ENCODE measurements around the gene SRL.
"Not testable (repeated sequence)": the region's sequence is repeated elsewhere in the genome, so short reads cannot be mapped to it uniquely, and the experiment has no call there.

SRL gene

DNA sequence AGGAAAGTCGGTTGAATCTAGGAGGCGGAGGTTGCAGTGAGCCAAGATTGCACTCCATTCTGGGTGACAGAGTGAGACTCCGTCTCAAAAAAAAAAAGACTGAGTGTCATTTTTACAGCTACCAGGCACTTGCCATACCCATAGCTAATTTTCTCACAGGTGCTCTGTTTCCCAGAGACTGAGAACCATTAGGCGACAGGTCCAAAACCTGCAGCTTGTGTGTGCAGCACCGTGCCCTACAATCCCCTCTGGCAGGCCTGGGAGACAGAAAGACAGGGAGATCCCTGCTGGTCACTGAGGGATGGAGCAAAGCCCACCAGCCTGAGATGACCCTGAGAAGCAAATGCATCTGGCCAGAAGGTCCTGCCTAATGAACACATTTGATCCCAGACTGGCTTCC lies 28.2 kb upstream of the SRL start:
- H3K9me3 Mint-ChIP-seq = no peaks in the 10 kb centered on the region
- H3K4me3 Mint-ChIP-seq = no peak overlapping the region
- H3K27me3 Mint-ChIP-seq = peaks cover under 1% of the 10 kb centered on the region
- intact Hi-C loops (cut with micrococcal nuclease) = loop anchor here (5.0 kb wide), 2 partner anchors 37 to 57 kb away; no protein-coding TSS in a partner anchor
- peaks cover 18% of the 10 kb centered on the region for H3K4me1 Mint-ChIP-seq (ENCODE audit: low read depth)
- peaks cover 5% of the 10 kb centered on the region for H3K36me3 Mint-ChIP-seq (ENCODE audit: low read depth)
- no peak overlapping the region for H3K27ac Mint-ChIP-seq

DNA sequence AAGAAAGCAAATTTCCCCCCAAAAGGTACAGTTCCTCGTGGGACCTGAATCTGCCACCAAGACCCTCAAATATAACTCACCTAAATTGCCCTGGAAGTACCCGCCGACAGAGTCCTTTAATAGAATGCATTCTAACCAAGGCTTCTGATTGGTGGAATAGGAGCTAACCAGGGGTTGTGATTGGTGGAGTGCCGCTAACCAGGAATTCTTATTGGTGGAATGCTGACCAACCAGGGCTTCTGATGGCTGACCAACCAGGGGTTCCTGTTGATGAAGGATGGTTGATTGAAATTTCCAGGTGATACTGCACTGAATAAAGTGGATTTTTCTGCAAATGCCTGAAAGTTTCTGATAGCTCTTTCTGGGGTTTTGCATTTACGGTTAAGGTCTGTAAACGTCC lies 24.5 kb upstream of the SRL start:
- Mint-ChIP-seq H3K4me3 (no peak overlapping the region), H3K4me1 (ENCODE audit: low read depth) (peaks cover 23% of the 10 kb centered on the region), H3K9me3 (no peaks in the 10 kb centered on the region), H3K27me3 (no peaks in the 10 kb centered on the region), H3K36me3 (ENCODE audit: low read depth) (peaks cover 17% of the 10 kb centered on the region), H3K27ac (no peak overlapping the region)
- intact Hi-C loops (cut with micrococcal nuclease) = no loop called here

DNA sequence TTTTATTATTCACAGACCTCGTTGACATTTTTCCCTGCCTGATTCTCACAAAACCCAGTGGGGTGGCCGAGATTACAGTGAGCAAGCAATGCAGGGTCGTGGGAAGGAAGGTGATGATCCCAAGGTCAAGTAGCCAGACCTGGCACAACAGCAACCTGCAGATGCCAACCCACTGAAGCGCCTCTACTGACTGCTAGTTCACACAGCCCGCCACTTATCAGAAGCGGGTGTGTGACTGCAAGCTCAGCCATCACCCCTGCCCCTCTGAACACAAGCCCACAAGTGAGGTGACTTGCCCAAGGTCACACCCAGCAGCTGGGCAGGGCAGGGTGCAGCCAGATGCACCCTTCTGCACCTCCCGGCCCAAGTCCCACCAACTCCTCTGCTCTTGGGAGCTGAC lies 23.8 kb upstream of the SRL start:
- H3K27ac Mint-ChIP-seq = no peak overlapping the region

DNA sequence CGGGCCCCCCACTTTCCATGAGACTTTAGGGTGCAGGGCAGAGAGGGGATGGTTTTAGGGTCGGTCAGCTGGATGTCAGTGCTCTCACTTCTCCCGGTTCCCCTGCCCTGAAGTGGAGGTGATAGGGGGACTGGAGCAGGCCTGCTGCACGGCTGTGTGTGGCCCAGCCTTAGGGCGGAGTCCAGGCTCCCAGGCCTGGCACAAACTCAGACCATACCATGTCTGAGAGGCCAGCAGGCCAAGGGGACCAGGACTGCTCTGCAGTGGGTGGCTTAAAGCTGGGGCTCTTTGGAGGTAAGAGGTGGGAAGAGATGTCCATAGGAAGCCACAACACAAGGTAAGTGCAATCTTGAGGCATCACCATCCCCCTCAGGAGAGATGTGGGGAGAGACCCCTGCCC lies 22.7 kb upstream of the SRL start:
- H3K36me3 Mint-ChIP-seq (ENCODE audit: low read depth) = peaks cover 33% of the 10 kb centered on the region

More for the DNA sequence above, 23.8 kb upstream of the SRL start:
- Mint-ChIP-seq H3K9me3 (no peaks in the 10 kb centered on the region), H3K36me3 (ENCODE audit: low read depth) (peaks cover 22% of the 10 kb centered on the region), H3K27me3 (no peaks in the 10 kb centered on the region), H3K4me1 (ENCODE audit: low read depth) (peaks cover 16% of the 10 kb centered on the region), H3K4me3 (no peak overlapping the region)
- intact Hi-C loops (cut with micrococcal nuclease) = no loop called here

DNA sequence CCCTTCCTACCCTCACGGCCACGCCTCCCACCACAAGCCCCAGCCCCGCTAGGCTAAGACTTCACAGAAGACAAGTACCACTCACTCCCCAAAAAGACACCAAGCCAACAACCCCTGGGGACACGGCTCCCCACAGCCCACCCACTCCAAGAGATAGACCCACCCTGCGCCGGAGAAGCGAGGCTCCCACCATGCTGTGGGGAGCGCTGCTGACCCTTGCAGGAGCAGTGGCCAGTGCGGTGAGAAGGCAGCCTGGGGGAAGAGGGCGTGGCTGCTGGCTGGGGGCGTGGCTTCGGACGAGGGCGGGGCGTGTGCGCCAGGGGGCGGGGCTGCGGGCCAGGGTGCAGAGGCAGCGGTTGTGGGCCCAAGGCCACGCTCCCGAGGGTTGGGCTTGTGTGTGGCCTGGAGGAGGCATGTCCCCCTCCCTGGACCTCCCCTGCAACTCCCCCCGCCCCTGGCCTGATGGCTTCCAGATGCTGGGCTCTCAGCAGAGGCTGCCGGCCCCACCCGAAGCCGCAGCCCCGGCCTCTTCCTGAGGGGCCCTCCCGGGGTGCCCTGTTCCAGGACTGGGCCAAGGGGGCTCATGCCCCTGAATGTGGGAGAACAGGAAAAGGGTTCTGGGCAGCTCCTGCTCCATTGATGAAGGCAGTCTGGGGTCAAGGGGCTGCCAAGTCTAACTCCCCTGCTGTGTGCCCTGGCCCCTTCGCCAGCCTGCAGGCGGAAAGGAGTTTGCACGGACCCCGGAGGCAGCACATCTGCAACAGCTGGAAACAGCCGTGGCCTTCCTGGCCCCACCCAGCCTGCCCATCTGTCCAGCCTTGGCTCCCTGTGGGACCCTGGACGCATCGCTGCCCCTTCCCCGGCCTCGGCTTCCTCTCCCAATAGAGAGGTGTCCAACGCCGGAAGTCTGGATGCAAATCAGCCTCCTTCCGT lies 21.9 kb upstream of the SRL start:
- Mint-ChIP-seq H3K9me3 (no peaks in the 10 kb centered on the region), H3K4me1 (ENCODE audit: low read depth) (peaks cover 10% of the 10 kb centered on the region), H3K36me3 (ENCODE audit: low read depth) (peaks cover 35% of the 10 kb centered on the region), H3K27me3 (no peaks in the 10 kb centered on the region), H3K27ac (no peak overlapping the region), H3K4me3 (no peak overlapping the region)
- intact Hi-C loops (cut with micrococcal nuclease) = no loop called here

More for the DNA sequence above, 22.7 kb upstream of the SRL start:
- no peak overlapping the region for H3K4me3 Mint-ChIP-seq
- no peaks in the 10 kb centered on the region for H3K9me3 Mint-ChIP-seq
- H3K27ac Mint-ChIP-seq = no peak overlapping the region
- intact Hi-C loops (cut with micrococcal nuclease) = no loop called here
- H3K27me3 Mint-ChIP-seq = no peaks in the 10 kb centered on the region
- H3K4me1 Mint-ChIP-seq (ENCODE audit: low read depth) = peaks cover 10% of the 10 kb centered on the region

DNA sequence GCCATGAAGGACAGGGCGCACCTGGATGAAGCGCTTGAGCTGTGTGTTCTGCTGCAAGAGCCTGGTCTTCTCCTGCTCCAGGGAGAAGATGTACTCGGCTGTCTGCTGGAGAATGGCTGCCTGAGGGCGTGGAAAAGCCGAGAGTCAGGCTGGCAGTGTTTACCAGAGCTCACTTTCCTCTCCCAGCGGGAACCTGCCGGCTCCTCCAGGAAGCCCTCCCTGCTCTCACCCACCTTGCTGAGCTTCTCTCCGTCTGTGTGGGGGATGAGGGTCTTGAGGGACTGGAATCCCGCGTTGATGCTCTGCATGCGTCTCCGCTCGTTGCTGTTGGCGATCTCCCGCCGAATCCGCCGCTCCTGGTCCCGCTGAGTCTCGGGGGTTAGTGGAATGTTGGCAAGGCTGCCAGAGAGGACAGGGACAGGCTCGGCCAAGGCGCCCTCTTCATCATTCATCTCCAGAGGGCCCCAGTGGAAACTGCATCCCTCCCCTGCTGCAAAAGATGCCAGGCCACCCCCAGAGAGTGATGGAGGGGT lies 20.5 kb upstream of the SRL start:
- Mint-ChIP-seq H3K36me3 (ENCODE audit: low read depth) (peaks cover 49% of the 10 kb centered on the region), H3K27ac (no peak overlapping the region), H3K9me3 (no peaks in the 10 kb centered on the region), H3K4me3 (no peak overlapping the region), H3K4me1 (ENCODE audit: low read depth) (peaks cover 11% of the 10 kb centered on the region), H3K27me3 (no peaks in the 10 kb centered on the region)
- intact Hi-C loops (cut with micrococcal nuclease) = no loop called here

DNA sequence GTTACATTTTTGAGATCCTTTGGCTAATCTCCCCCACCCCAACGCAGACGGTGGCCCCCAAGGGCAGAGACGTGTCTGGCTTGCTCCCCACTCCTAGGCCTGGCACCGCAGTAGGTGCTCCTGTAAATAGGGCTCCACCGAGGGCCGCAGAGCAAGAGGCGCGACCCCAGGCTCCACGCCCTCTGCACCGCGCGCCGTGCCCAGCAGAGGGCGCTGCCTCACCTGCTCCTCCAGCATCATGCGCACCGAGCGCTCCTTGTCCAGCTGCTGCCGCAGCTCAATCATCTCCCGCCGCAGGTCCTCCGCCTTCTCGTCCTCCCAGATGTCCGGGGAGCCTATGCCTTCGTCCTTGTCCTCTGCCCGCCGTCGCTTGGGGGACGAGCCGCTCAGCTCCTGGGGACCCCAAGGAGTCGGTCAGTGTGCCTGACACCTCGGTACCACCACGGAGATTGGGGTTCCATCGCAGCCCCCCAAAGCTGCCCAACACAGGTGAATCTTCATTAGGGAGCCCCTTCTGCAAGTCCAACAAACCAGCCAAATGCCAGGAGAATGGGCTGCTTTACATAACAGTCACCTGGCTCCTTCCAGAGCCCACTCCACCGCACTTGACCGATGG lies 19.8 kb upstream of the SRL start:
- Mint-ChIP-seq H3K4me3 (no peak overlapping the region), H3K36me3 (ENCODE audit: low read depth) (peaks cover 56% of the 10 kb centered on the region), H3K9me3 (no peaks in the 10 kb centered on the region), H3K27me3 (no peaks in the 10 kb centered on the region), H3K4me1 (ENCODE audit: low read depth) (peaks cover 18% of the 10 kb centered on the region), H3K27ac (no peak overlapping the region)
- intact Hi-C loops (cut with micrococcal nuclease) = no loop called here

DNA sequence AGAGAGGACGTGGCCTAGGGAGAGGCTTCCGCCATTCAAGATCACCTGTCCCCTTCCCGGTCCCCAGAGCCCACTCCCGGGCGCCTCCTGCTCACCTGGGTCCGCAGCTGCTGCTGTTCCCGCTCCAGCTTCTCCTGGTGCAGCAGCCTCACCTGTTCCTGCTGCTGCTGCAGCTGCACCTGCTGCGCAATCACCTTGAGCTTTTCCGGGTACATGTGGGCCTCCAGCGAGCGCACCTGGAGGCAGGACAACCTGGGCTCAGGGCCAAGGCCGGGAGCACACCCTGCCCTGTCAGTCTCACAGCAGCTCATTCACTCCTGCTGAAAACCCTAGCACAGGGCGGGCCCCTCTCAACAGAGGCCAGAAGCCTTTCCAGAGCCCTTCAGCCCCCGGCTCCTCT lies 18.5 kb upstream of the SRL start:
- H3K4me3 Mint-ChIP-seq = no peak overlapping the region
- no peaks in the 10 kb centered on the region for H3K9me3 Mint-ChIP-seq
- H3K4me1 Mint-ChIP-seq (ENCODE audit: low read depth) = peaks cover 19% of the 10 kb centered on the region
- peaks cover 56% of the 10 kb centered on the region for H3K36me3 Mint-ChIP-seq (ENCODE audit: low read depth)
- H3K27ac Mint-ChIP-seq = no peak overlapping the region
- intact Hi-C loops (cut with micrococcal nuclease) = no loop called here
- no peaks in the 10 kb centered on the region for H3K27me3 Mint-ChIP-seq

DNA sequence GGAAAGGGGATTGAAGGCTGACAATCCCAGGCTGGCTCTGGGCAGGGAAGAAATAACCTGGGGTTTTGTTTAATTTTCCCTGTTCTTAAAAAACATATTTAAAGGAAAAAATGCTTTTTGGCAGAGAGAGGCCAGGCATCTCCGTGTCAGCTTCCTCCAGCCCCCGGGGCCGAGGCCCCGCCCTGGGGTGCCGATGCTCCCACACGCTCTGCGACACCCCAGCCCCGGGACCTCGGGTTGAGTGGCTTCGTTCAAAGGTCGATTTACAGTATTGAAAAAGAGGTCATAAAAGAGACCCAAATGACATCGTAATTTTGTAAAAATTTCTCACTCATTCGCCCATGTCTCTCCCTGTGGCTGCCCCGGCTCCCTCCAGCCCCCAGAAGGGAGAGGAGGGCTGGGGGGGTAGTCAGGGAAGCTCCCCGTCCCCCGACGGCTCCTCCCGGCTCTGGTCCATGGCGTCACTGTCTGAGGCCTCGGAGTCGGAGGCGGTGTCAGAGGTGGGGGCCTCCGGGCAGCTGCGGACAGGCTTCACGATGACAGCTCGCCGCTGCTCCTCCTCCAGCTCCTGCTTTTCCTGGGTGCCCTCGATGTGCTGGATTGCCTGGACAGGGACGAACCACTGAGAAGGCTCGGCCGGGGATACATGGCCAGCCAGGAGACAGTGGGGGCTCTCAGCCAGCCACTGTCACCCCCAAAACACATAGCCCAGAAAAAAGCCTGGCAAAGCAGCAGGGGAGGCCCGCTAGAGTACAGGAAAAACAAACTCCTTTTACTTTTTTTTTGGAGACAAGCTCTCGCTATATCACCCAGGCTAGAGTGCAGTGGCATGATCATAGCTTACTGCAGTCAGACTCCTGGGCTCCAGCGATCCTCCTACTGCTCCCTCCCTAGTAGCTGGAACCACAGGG lies 16.0 kb upstream of the SRL start:
- H3K36me3 Mint-ChIP-seq (ENCODE audit: low read depth) = peaks cover 61% of the 10 kb centered on the region
- no peaks in the 10 kb centered on the region for H3K27me3 Mint-ChIP-seq
- peaks cover 9% of the 10 kb centered on the region for H3K4me1 Mint-ChIP-seq (ENCODE audit: low read depth)
- no peaks in the 10 kb centered on the region for H3K9me3 Mint-ChIP-seq
- intact Hi-C loops (cut with micrococcal nuclease) = no loop called here
- peak overlapping the region; percentile 47 for H3K27ac Mint-ChIP-seq
- no peak overlapping the region for H3K4me3 Mint-ChIP-seq

DNA sequence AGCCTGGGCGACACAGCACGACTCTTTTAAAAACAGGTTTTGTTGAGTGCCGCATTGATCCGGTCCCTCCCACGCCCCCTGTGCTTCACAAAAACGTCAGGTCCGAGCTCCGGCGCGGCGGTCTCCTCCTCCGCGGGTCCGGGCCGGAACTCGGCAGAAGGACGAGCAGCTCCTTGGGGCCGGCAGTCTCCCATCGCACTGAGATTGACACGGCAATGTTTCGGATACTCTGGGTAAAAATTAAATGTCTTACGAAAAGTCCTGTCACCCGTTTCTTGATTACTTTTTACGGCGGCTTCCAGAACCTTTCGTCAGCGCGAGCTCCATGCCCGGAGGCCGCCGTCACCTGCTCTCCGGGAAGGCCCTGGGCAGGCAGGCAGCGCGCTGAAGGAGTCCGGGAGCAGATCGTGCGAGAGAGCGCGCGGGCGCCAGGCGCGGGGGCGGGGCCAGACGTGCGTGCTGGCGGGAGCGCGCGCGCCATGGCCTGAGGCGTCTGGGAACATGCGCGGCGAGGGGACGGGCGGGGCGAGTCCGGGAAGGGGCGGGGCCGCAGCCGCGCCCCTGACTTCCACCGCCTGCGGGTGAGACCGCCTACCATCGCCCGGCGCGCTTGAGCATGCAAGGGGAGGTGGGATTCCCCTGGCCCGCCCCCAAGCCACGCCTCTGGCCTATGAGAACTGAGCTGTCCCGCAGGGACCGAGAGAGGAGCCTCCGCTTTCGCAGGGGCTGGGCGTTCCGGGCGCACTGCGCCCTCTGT lies 11.7 kb upstream of the SRL start:
- peaks cover 9% of the 10 kb centered on the region for H3K4me1 Mint-ChIP-seq (ENCODE audit: low read depth)
- H3K36me3 Mint-ChIP-seq (ENCODE audit: low read depth) = peaks cover 25% of the 10 kb centered on the region
- H3K27ac Mint-ChIP-seq = peak overlapping the region; percentile 98
- intact Hi-C loops (cut with micrococcal nuclease) = loop anchor here (1.0 to 2.0 kb wide), 4 partner anchors 18 to 271 kb away; partner anchors contain the start of gene ADCY9
- H3K4me3 Mint-ChIP-seq = peak overlapping the region; percentile 91
- no peaks in the 10 kb centered on the region for H3K9me3 Mint-ChIP-seq
- no peaks in the 10 kb centered on the region for H3K27me3 Mint-ChIP-seq

DNA sequence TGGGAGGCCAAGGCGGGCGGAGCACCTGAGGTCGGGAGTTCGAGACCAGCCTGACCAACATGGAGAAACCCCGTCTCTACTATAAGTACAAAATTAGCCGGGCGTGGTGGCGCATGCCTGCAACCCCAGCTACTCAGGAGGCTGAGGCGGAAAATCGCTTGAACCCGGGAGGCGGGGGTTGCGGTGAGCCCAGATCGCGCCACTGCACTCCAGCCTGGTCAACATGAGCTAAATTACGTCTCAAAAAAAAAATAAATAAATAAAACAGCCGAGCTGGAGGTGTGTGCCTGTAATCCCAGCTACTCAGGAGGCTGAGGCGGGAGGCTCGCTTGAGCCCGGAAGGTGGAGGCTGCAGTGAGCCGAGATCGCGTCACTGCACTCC lies 11.1 kb upstream of the SRL start:
- not testable (repeated sequence) for H3K9me3 Mint-ChIP-seq; H3K4me1 Mint-ChIP-seq (ENCODE audit: low read depth); H3K27me3 Mint-ChIP-seq
- intact Hi-C loops (cut with micrococcal nuclease) = loop anchor here (2.0 kb wide), 1 partner anchor 136 kb away; the partner anchor contains the start of gene ADCY9
- Mint-ChIP-seq H3K27ac (peak overlapping the region; percentile 98), H3K36me3 (ENCODE audit: low read depth) (peaks cover 19% of the 10 kb centered on the region), H3K4me3 (peak overlapping the region; percentile 91)

DNA sequence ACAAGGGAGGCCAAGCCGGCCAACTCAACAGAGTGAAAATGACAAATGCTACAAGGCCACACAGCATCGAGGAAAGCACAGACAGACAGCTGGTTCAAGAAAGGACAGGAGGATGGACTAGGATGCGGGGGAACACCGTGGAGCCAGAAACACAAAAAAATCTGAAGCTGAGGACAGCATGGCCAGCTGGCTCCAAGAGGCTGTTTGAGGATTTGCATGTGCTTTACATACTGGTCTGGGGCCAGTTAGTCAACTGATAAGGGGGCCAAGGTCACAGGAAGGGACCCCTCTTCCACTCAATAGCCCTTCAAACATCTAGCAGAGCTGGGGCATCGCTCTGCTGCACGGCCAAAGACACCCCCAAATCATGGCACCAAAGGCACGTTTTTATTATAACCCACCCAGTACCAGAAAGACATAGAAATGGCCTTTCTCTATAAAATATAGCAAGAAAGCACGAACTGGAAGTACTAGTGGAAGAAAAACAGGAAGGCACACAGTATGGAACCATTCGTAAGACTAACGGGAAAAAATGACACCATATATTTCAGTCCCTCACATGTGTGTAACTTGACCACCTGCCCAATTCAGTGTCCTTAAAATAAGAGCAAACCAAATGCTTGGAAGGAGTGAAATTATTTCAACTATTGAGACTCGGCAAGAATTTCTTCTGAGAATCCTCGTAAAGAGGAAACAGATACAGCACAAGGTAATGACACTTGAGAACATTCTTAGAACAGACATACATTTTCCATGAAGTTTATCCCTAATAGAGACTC lies 7.8 kb upstream of the SRL start:
- peaks cover 5% of the 10 kb centered on the region for H3K36me3 Mint-ChIP-seq (ENCODE audit: low read depth)
- intact Hi-C loops (cut with micrococcal nuclease) = no loop called here
- H3K9me3 Mint-ChIP-seq = no peaks in the 10 kb centered on the region
- H3K27me3 Mint-ChIP-seq = peaks cover 14% of the 10 kb centered on the region
- H3K27ac Mint-ChIP-seq = no peak overlapping the region
- no peak overlapping the region for H3K4me3 Mint-ChIP-seq
- peaks cover 13% of the 10 kb centered on the region for H3K4me1 Mint-ChIP-seq (ENCODE audit: low read depth)
